Islet of Langerhans (tissue), 1 donor: ENCODE data around the gene MIA3.
"Not testable (repeated sequence)": the region's sequence is repeated elsewhere in the genome, so short reads cannot be mapped to it uniquely, and the experiment has no call there.

Experiments
- FAIRE-seq: peaks from one replicate; lab custom pipeline; 2011; peaks lifted over from hg19 to GRCh38; lab: Jason Lieb, UNC

Gene MIA3

DNA sequence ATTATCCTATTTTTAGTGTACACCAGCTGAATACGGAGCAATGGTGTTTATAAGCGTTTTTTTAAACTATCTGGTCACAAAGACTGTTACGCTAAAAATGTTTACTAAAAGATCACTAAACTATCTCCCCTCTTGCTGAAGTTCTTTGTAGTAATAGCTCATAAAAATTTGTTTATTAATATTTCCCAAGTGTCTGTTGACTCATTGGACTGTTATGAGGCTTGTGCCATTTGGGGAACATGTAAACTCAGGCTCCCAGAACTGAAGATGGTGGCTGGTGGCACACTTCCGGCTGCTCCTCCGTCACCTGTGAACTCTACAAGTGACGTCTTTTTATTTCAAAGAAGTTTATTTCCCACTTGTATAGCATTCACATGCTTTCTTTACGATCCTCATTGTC is 48.1 kb downstream of the MIA3 start:
- no peak for FAIRE-seq

DNA sequence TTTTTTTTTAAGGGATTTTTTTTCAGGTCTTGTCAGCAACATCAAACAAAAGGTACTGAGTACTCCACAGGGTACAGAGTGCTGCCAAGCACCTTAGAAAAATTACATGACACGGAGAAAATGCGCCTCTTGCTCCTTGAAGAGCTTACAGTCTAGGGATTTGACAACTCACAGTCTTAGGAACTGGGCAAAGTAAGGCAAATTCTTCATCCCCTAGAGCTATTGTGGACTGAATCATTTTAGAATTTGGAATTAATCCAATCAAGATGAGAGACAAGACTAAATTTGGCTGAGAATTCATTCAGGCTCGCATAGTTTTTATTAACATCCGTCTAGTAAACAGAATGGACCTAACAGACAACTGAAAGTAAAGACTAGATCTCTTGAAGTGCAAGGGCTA is 50.3 kb downstream of the MIA3 start:
- peak; percentile 5 for FAIRE-seq

DNA sequence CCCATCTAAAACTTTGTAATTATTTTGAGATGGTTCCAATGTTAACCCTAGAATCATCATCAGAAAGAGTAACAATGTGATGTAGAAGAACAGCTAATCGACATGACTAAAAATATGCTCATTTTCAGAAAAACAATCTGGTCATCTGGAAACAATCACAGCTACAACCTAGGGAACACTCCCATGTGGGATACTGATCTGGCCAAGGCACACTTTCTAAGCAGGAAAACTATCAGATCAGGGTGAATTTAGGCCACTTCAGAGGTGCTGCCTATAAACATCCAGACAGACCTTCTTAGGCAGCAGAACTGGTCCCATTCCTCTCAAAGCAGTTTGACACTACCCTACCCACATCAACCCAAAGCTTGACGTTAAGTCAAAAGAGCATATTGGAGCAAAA is 51.2 kb downstream of the MIA3 start:
- not testable (repeated sequence) for FAIRE-seq

DNA sequence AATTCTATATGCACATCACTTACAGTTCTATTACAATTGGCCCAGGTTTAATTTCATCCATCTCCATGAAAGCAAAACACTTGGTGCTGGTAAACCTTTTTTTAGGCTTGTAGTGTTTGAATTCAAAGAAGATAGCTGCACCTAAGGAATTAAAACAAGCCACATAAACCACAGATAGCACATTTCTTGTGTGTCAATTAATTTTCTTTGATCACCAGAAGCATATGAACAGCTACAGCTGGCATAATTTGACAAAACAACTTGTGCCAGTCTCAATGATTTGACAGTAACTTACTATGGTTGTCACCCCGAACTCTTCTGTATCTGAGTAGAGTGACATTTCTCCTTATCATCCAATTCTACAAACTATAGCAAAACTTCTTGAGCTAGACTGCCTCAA is 52.2 kb downstream of the MIA3 start:
- no peak for FAIRE-seq

DNA sequence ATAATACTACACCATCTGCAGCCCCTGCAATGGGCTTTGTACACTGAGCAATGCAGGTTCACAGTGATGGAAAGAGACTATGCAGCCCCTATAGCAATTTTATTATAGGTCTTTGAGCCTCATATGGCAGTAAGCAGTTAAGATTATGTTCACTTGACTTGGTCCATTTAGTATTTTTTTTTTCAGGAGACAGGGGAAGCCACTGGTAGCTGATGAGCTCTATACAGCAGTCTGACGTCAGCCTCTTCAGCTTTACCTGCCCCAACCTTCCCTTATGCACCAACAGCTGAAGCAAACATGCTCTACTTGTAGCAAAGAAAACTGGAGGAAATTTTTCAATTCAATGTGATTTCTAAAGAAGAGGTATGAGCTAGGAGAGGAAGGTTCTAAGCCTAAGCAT is 62.2 kb downstream of the MIA3 start:
- FAIRE-seq: no peak

DNA sequence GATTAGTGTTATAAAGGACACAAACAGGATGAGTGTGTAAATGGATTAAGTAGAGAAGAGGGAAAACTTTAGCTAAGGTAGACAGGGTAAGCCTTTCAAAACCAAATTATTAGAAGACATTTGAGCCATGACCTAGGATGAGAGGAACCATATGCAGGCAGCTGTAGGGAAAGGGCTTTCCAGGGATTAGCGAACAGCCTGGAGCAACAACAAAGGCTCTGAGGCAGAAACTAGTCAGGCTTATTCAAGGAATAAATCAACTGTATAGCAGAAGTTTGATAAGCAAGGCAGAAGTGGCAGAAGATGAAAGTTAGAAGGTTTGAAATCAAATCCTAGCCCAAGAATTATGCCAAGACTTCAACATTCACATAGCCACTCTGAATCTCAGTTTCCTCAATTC is 73.1 kb downstream of the MIA3 start:
- no peak for FAIRE-seq

DNA sequence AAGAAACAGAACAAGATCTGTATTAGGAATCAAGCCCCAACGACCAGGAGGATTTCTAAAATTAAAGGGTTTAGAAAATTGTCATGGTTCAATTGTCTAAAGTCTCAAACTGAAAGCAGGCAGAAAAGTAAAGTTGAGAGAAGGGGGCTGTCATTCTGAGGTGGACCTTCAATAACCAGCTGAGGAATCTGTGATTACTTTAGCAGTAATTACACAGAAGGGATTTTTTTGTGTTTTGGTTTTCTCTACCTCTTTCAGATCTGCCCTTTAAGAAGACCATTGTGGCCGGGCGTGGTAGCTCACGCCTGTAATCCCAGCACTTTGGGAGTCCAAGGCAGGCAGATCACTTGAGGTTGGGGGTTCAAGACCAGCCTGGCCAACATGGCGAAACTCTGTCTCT is 77.0 kb downstream of the MIA3 start:
- FAIRE-seq: no peak

DNA sequence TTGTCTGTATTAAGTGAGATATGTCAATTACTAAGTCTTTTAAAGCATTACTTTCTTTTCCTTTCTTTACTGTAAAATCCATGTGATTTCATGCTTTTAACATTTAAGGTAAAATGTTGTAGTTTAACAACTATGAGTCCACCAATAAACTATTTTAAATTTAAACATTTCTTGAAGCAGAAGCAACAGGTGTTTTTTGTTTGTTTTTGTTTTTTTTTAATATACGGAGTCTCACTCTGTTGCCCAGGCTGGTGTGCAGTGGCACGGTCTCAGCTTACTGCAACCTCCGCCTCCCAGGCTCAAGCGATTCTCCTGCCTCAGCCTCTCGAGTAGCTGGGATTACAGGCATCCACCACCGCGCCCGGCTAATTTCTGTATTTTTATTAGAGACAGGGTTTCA is 78.8 kb downstream of the MIA3 start:
- FAIRE-seq: no peak

DNA sequence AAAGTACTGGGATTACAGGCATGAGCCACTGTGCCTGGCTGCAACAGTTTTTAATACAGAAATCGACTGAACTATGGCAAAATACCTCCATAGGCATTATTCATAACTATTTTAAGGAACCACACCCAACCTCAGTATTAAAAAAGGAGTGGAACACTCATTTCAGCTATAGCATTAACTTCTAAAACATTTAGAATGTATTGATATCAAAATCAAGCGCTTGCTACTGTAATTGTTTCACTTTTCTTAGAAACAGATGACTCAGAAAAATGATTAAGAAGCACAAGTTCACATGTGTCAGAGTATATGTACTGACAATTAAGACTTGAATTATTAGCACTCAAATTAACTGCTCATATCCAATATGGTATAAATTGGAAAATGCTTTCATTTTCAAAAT is 79.3 kb downstream of the MIA3 start:
- no peak for FAIRE-seq

DNA sequence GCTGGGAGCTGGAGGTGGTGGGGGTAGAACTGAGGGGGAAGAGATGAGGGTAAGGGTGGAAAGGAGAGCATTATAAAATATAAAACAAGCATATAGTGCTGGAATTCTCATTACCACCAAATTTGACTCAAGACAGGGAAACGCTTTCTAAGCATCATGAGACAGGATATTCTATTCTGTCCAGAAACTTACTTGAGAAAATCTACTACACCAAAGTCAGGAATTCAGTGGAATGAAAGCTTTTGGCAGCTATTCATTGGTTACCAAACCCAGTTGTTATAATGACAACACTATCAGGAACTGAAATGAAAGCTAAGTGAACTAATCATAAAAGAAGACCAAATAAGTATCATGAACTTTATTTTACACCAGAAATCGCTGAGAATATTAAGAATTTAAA is 79.9 kb downstream of the MIA3 start:
- FAIRE-seq: no peak

DNA sequence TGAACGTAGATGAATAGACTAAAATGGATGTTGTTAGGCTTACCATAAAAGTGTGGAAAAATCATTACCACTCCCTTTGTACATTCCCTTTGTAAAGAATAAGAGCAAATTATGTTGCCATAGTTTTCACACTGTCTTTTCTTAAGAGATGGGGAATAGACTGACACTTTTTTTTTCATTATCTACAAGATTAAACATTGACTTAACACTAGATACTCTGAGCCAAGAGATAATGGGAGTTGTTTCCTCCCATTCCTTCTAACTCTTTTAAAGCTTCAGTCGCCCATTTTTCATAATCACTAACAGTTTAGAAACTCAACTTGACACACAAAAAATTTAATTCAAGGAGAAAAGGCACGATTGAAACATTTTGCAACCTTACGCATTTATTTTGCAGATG is 84.3 kb downstream of the MIA3 start:
- no peak for FAIRE-seq

DNA sequence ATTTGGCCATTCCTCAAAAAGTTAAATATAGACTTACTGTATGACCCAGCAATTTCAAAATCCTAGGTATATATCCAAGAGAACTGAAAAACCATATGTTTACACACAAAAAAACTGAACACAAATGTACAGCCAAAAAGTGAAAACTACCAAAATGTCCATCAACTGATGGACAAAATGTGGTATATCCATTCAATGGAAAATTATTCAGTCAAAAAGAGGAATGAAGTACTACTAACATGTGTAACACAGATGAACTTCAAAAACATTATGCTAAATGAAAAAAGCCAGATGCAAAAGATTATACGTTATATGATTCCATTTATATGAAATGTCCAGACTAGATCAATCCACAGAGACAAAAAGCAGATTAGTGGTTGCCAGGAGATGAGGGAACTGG is 86.4 kb downstream of the MIA3 start:
- no peak for FAIRE-seq

DNA sequence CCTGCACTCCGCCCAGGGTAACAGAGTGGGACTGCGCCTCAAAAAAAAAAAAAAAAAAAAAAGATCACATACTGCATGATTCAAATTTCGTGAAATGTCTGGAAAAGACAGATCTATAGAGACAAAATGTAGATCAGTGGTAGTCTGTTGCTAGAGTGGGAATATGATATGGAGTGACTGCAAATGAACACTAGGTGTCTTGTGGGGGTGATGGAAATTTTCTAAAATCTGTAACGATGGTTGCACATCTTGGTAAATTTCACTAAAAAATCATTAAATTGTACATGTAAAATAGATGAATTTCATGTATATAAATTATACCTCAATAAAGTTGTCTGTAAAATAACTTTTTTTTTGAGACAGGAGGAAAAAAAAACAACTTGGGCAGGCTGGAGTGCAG is 88.9 kb downstream of the MIA3 start:
- no peak for FAIRE-seq

DNA sequence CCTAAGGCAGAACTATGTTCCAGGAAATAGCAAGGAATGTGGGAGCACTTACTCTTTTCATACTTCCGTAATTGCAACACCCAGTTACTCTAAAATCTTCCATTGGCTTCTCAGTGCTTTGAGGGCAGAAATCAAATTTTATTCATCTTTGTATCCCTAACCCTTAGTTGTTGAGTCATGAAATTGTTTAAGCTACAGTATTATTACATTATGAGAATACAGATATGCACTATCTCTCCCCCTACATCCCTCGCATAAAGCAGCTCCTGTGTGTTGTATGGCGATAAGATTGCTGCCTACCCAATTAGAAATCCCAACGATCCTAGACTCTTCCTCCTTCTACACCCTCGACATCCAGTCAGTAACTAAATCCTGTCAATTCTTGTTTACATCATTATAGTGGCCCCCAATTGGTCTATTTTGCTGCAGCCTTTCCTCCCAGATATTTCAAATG is 91.8 kb downstream of the MIA3 start:
- no peak for FAIRE-seq

DNA sequence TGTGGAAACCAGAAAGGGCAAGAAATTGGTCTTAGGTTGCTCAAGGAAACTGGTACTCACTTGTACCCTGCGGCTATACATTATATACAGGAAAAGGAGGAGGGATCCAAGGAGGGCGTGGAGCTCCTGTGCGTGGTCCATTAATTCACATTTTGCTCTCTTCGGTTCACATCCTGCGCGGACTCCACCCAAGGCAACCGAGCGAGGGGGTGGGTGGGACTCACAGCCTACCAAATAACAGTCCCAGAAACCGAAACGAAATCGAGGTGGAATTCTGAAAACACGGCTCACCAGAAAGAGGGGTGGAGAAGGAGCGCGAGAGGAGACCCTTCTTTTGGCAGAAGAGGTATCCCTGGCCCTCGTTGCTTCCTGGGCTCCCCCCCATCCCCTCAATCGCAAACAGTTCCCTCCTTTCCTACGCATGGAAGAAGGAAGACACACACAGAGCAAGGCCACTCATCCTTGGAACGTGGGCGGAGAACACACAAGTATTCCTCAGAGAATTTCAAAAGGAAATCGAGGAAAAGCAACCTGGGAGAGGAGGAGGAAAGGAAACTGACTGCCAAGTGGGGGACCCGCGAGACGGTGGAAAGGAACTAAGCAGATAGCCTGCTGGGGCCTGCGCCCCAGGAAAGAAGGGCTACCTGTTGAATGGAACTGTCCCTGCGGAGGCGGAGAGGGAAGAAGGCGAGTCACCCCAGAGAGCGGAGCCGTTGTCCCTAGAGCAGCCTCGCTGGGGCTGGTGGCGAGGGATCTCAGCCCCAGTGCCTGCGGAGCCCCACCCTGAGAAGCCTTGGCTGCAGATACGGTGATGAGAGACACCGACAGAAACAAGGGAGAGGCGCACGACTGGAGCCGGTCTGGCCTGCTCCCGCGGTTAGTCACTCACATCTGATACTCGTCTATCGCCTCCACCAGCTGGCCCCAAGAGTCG is 93.7 kb downstream of the MIA3 start:
- FAIRE-seq: no peak

DNA sequence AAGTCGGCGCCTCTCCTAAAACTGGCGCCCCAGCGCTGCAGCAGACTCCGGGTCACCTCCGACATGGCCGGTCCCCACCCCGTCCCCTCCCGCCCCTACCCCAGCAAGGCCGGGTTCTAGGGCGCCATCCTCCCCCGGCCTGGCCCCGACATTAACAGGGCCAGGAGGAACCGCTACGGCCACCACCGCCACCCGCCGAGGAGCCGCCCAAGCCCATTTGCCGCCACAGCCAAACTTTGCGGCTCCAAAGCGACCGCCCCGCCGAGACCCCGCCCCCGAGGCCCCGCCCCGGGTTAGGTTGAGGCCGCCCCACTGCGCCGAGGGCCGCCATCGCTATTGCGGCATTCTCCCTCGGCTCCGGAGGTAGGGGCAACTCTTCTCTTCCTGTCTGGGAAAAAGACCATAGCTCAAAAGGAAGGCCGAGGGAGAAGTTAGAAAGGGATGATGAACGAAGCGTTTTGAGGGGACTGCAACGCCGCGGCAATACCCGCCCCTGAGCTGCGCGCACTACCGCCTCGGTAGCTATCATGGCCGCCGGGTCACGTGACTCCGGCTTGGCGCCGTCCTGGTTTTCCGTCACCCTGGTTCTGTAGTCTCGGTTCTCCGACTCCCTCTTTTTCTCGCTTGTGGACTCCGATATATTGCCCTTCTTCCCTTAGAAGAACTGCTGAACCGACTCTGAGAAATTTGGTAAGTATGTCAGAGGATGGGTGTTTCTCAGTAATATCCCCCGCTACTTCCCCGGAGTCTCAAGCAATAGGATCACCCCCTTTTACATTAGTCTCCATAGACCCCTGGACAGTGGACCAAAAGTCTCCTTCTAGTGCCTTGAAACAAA is 94.6 kb downstream of the MIA3 start, which contains the start of the genes AIDA and BROX:
Gene AIDA (minus strand): TSS at position 239 of the 838 bp plus-strand sequence. CDS start 174 bp downstream, at position 65.
Gene BROX (plus strand): TSS at position 312 of the 838 bp plus-strand sequence. CDS start 3,136 bp downstream, outside the sequence.
- FAIRE-seq: no peak

DNA sequence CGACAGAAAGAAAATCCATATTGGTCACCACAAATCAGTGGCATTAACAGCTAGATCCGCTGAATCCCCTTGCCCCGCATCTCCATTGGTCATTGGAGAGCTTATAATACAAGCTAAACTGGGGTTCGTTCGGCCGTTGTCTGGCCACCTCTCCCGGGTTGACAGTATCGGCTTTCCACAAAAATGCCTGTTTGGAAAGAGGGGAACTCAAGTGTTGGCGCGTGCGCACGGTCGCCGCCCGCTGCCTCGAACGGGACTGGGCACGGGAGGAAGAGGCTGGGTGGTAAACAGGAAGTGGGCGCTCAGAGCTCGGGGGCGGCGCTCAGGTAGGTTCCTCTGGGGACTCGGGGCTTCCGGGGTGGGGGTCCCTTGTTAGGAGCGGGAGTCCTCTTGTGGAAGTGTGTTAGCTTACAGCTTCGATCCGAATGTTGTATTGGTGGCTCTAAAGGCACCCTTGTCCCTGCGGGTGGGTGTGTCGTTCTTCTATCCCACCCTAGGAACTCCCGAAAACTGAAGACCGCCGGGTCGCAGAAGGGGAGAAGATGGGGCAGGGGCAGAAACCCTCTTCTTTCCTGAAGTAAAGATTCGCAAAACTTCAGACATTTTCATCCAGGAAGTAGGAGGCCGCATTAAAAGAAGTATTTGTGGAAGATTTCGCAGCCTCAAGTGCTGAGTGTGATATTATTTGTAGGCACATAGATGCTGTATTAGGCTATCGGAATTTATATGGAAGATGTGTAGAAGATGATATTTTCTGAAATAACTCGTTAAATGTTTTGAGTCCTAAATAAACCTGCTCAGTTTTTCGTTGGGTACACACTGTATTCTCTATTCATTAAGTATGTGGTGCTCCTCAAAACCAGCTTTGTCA is 95.4 kb downstream of the MIA3 start:
- FAIRE-seq: no peak

DNA sequence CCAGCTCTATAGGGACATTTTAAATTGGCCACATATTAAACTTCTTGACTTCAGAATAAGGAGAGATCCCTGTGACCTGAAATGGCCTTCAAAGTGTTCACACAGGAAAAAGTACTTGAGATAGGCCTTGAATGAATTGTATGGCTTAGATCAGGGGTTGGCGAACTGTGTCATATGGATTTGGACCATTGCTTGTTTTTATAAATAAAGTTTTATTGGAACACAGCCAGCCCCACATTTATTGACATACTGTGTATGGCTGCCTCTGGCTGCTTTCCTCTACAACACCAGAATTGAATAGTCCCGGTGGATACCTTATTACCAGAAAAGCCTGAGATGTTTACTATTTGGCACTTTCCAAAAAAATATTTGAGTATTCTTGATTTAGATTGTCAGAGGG is 98.5 kb downstream of the MIA3 start:
- FAIRE-seq: no peak
